Mucosa of gallbladder (tissue), 1 donor: ENCODE measurements around the gene UBE2F. TPM values are rescaled to one million over a fixed set of nuclear protein-coding genes. Genes with fewer than 3 reads are reported as not detected.
"Not testable (repeated sequence)": the region's sequence is repeated elsewhere in the genome, so short reads cannot be mapped to it uniquely, and the experiment has no call there.

Experiments
- DNase-seq: peaks from one replicate; pipeline ENCODE4 v3.0.0-alpha.2; 2020; ENCODE audit warnings: low spot score
- total RNA-seq: library from RNA; stranded (reverse); gene quantifications from one replicate; pipeline ENCODE4 v1.2.1, GENCODE V29; 2021
- donor health status: DM: no; HTN: no; CAD: no.

The UBE2F gene
- total RNA-seq, 1 donor from 2014 or later = 48.5 TPM

DNA sequence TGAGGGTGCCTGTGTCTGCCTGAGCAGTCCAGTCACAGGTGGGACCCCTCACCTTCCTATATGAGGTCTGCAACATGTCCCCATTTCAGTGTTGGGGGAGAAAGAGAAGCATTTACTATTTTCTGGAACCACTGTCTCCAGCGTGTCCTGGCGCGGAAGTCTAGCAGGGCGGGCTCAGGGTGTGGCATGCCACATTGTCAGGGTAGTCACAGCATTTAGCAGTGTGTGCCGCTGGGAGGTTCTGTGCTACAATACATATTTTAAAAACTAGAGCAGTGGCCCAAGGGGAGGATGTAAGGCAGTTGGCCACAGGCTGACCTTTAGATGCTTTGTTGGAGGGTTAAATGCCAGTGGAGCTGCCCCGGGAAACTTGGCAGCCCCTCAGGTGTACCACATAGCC lies 12.5 kb downstream of the UBE2F start:
- DNase-seq = no peak

GRCh38 chr2:237980087-237980486 lies 13.3 kb downstream of the UBE2F start:
- no peak for DNase-seq

DNA sequence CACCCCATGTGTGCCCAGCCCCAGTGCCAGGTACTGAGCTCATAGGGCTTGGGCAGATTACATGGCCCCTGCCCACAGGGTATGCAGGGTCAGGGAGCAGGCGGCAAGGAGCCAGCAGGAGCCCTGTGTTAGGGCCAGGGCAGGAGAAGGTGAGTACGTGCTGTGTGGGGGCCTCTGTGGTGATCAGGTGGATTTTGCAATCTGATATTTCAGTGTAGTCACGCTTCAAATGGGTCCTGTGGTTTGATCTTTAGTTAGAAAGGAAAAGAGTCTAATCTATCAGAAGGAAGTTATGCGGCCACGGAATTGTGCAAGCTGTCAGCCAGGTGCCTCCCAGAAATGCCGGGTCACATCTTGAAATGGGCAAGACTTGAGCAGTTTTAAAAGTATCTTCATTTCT lies 13.9 kb downstream of the UBE2F start:
- no peak for DNase-seq

GRCh38 chr2:237981621-237982020 lies 14.8 kb downstream of the UBE2F start:
- not testable (repeated sequence) for DNase-seq

GRCh38 chr2:237982039-237982725 lies 15.4 kb downstream of the UBE2F start:
- no peak for DNase-seq

- no peak for DNase-seq
Measured at GRCh38 chr2:237983922-237984321, 17.1 kb downstream of the UBE2F start.

DNA sequence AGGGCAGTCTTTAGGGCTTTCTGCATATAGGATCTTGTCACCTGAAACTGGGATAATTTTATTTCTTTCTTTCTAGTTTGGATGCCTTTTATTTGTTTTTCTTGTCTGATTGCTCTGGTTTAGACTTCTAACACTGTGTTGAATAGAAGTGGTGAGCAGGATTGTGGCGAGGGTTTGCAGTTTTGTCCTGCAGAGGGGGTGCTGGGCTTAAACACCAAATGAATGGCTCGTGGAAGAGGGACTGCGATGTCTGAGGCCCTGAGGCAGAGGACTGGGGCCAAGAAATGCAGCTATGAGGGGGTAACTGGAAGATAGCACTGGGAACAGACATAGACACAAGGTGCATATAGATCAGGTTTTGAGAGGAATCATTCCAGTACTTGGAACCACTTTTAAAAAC lies 20.5 kb downstream of the UBE2F start:
- DNase-seq = no peak

DNA sequence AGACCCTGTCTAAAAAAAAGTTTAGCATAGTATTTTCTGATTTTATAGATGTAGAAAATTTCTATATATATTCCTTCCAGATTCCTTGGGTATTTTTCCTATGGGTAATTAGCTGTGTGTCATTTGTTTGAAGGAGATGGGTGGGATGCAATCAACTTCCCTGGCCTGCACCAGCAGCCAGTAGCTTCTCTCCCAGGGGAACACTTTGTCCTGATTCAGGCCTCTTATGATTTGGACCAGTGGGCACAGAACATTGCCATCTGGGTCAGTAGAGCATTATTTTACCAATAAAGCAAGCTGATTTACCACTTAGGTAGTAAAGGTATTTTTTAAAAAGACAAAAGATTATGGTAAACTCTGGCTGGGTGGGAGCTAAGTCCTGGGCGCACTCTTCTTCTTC lies 26.9 kb downstream of the UBE2F start:
- no peak for DNase-seq

DNA sequence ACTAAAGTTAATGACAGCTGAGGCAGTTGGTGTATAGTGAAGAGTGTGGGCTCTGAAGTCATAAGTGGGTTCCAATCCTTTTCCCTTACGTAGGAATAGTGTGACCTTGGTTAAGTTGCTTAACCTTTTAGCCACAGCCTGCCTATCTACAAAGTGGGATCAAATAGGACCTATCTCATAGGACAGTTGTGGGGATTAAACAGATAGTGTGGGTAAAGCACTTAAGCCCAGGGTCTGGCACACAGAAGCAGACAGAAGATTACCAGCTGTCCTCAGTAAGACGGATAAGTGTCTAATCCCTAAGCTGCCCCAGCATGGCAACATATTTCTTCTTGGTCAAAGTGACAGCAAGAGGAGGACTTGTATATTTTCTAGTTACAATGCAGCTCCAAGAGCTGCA lies 28.2 kb downstream of the UBE2F start:
- no peak for DNase-seq

- DNase-seq = no peak
Measured at GRCh38 chr2:237996021-237996593, 29.3 kb downstream of the UBE2F start.

GRCh38 chr2:237997521-237997920 lies 30.7 kb downstream of the UBE2F start:
- DNase-seq = no peak

- DNase-seq = no peak
Measured at GRCh38 chr2:237998530-237998929, 31.7 kb downstream of the UBE2F start.

- no peak for DNase-seq
Measured at GRCh38 chr2:238003234-238004031, 36.6 kb downstream of the UBE2F start.

DNA sequence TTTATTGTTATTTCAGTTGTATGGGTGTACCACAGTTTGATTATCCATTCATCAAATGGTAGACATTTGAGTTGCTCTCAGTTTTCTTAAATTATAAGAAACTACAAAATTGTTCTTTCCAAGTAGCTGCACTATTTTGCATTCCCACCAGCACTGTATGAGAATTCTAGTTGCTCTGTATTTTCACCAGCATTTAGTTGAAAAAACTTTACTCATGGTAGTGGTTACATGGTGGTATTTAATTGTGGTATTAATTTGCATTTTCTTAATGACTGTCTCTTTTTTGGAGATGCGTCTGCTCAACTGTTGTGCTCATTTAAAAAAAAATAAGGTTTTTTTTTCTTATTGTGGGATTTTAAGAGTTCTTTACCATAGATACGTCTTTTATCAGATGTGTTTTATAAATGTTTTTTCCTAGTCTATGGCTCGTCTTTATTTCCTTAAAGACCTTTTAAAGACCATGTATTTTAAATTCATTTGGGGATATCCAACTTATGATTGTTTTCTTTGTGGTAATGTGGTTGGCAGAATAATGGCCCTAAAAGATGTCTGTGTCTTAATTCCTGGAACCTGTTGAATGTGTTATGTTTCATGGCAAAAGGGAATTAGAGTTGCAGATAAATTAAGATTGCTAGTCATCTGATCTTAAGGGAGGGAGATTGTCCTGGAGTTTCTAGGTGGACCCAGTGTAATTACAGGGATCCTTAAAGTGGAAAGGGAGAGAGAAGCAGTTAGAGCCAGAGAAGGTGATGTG lies 37.4 kb downstream of the UBE2F start:
- no peak for DNase-seq

DNA sequence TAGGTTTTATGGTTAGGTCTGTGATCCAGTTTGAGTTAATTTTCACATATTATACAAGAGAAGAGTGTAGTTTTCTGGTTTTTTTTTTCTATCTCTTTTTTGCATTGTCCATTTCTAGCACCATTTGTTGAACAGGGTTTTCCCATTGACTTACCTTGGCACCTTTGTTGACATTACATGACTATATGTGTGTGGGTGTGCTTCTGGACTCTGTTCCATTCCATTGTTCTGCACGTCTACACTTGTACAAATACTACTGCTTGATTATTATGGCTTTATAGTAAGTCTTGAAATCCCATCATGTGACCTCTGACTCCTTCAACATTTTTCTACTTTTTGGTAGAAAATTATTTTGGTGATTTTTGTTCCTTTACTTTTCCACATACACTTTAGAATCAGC lies 38.7 kb downstream of the UBE2F start:
- DNase-seq = no peak

DNA sequence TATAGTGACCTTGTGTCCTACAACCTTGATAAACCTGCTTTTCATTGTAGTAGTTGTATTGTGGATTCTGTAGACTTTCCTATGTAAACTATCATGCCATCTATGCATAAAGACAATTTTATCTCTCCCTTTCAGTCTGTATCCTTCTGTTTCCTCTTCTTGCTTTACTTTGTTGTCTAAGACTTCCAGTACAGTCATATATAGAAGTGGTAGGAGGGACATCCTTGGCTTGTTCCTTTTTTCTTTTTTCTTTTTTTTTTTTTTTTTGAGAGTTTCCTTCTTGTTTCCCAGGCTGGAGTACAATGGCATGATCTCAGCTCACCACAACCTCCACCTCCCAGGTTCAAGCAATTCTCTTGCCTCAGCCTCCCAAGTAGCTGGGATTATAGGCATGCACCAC lies 39.7 kb downstream of the UBE2F start:
- DNase-seq = no peak

GRCh38 chr2:238007924-238008323 lies 41.1 kb downstream of the UBE2F start:
- DNase-seq = no peak

DNA sequence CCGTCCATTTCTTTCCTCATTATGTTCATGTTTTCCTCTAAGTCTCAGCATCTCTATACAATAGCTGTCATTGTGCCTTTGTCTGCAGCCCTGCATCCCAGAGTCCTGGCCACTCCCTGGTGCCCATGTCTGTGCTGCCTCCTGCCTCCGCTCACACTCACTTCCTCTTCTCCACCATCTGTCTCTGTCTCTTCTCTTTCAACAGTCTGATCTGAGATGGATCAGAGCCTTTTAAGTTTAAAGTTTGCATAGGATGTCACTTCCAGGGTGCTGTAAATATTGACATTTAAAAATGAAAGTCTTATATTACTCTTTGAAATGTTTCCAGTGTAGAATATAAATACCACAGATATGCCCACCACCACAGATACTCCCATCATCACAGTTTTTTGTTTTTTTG lies 42.7 kb downstream of the UBE2F start:
- DNase-seq = no peak

DNA sequence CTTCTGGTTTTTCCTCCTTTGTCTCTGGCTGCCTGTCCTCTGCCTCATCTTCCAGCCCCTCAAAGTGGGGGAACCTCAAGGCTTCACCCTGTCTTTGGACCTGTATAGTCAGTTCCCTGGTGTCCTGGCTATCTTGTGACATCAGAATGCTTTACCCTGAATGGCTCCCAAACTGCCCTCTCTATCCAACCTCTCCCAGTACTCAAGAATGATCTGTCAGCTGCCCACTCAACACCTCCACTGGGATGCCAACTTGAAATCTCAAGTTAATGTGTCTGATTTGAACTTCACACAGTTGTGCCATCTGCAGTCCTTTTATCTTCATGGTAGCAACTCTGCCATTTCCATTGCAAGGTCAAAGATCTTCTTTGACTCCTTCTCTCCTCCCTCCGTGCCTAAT lies 43.8 kb downstream of the UBE2F start:
- DNase-seq = no peak

DNA sequence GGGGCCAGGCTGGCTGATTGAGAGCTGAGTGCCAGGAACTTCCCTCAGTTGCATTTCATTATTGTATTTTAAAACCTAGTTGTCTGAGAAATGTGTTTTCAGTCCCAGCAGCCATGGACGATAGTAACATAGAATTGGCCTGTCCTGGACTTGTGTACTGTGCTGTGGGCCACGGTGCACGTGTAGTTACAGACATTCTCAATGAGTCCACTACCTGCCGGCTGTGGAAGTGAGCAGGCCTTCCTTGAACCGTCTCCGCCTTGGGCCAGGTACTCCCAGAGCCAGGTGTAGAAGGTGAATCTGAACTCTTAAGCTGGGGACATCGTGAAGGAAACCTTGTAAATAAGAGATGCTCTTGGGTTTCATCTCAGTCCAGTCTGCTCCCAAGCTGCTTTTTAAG lies 47.0 kb downstream of the UBE2F start:
- DNase-seq = no peak

DNA sequence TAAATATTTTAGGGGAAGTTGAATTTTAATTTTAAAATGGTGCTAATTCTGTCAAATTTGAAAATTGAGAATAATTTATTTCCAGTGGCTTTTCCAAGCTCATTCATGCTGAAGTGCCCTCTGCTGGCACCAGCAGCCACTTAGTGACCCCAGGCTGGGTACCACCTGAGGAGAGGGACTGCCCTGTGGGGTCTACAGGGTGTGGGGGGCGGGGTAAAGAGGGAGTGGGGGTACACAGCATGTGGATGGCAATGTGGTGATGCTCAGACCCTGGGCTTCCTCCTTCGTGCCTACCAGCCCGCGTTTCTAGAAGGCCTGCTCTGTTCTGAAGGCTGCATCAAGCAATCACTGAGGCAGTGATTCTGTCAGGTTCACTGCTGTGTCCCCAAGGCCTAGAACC lies 48.9 kb downstream of the UBE2F start:
- DNase-seq = no peak

DNA sequence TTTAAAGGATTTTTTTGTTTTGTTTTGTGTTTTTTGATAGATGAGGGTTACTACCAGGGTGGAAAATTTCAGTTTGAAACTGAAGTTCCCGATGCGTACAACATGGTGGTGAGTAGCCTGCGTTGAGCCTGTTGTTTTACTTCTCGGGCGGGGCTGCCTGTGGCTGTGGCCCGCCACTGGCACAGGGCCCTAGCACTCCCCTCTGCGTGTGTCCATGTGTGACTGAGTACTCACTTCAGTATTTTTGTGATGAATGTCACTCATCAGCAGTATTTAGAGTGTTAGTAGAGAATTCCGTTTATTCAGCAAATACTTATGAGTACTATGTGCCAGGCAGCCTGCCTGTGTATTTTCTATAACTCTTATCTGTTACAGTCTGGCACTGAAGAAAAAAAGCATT lies 49.7 kb downstream of the UBE2F start:
- no peak for DNase-seq
